ENCODE data around the gene GABARAPL1.

GABARAPL1 gene

DNA sequence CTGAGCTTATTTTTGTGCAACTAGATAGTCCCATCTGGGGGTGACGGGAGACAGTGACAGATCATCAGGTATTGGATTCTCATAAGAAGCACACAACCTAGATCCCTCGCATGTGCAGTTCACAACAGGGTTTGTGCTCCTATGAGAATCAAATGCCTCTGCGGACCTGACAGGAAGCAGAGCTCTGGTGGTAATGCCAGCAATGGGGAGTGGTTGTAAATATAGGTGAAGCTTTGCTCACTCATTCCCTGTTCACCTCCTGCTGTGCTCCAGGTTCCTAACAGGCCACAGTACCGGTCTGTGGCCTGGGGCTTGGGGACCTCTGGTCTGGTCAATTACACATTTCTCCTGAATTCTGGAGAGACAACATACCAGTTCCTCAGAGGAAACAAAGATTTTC is 39.0 kb downstream of the GABARAPL1 start:
- TF ChIP-seq, protein P1, sequence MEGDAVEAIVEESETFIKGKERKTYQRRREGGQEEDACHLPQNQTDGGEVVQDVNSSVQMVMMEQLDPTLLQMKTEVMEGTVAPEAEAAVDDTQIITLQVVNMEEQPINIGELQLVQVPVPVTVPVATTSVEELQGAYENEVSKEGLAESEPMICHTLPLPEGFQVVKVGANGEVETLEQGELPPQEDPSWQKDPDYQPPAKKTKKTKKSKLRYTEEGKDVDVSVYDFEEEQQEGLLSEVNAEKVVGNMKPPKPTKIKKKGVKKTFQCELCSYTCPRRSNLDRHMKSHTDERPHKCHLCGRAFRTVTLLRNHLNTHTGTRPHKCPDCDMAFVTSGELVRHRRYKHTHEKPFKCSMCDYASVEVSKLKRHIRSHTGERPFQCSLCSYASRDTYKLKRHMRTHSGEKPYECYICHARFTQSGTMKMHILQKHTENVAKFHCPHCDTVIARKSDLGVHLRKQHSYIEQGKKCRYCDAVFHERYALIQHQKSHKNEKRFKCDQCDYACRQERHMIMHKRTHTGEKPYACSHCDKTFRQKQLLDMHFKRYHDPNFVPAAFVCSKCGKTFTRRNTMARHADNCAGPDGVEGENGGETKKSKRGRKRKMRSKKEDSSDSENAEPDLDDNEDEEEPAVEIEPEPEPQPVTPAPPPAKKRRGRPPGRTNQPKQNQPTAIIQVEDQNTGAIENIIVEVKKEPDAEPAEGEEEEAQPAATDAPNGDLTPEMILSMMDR (IDR thresholded peaks at IDR 0.05), result no peak
- H3K4me1 Mint-ChIP-seq, result no peaks in the 10 kb centered on the region
- no peaks in the 10 kb centered on the region for H3K27me3 Mint-ChIP-seq (ENCODE audit: low read depth, poor library complexity)
- peaks cover 29% of the 10 kb centered on the region for H3K9me3 Mint-ChIP-seq
- H3K27ac Mint-ChIP-seq, result no peak overlapping the region
- H3K36me3 Mint-ChIP-seq (ENCODE audit: low read depth), result no peaks in the 10 kb centered on the region
- no peak for DNase-seq
- H3K4me3 Mint-ChIP-seq, result no peak overlapping the region

DNA sequence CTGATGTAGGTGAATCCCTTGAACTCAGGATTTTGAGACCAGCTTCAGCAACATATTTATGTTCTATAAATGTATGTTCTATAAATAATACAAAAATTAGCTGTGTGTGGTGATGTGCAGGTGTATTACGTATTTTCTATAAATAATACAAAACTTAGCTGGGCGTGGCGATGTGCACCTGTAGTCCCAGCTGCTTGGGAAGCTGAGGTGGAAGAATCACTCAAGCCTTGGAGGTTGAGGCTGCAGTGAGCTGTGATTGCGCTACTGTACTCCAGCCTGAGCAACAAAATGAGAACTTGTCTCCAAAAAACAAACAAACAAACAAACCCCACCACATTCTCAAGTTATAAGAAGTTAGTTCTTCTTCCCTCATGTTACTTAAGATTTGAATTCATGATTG is 39.5 kb downstream of the GABARAPL1 start:
- Mint-ChIP-seq H3K27me3 (ENCODE audit: low read depth, poor library complexity) (no peaks in the 10 kb centered on the region), H3K9me3 (peaks cover 32% of the 10 kb centered on the region), H3K27ac (no peak overlapping the region), H3K36me3 (ENCODE audit: low read depth) (no peaks in the 10 kb centered on the region), H3K4me3 (no peak overlapping the region), H3K4me1 (no peaks in the 10 kb centered on the region)
- TF ChIP-seq, protein P1 (IDR thresholded peaks at IDR 0.05), result no peak
- no peak for DNase-seq

DNA sequence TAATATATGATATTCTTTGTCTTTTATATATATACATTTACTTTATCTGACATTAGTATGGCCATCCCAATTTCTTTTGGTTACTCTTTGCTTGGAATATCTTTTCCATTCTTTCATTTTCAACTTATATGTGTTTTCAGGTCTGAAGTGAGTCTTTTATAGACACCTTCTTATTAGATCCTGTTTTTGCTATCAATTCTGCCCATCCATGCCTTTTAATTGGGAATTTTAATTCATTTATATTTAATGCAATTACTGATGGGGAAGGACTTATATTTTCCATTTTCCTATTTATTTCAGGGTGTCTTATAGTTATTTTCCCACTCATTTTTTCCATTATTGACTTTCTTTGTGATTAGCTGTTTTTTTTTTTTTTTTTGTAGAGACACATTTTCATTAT is 43.4 kb downstream of the GABARAPL1 start:
- Mint-ChIP-seq H3K9me3 (peaks cover 37% of the 10 kb centered on the region), H3K27me3 (ENCODE audit: low read depth, poor library complexity) (peaks cover 4% of the 10 kb centered on the region)
- TF ChIP-seq, protein P1 (IDR thresholded peaks at IDR 0.05), result no peak

DNA sequence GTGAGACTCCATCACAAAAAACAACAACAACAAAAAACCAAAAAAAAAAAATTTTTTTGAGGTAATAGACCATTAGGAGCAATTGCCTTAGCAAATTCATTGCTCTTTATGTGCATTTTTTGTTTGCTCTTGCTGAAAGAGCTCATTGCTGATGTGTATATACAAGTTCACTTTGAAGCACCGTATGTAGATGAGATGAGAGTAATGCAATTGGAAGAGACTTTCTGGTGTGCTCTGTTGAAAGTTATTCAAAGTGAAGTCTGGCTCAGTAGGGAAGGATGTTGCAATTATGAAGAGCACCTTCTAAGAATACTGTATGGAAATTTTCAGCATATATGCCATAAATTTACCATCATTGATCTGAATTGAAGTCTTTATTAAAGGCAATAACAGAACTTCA is 48.2 kb downstream of the GABARAPL1 start:
- DNase-seq, result no peak
- H3K4me3 Mint-ChIP-seq, result no peak overlapping the region
- H3K27ac Mint-ChIP-seq, result no peak overlapping the region
- H3K9me3 Mint-ChIP-seq, result peaks cover 14% of the 10 kb centered on the region
- peaks cover 4% of the 10 kb centered on the region for H3K27me3 Mint-ChIP-seq (ENCODE audit: low read depth, poor library complexity)
- no peaks in the 10 kb centered on the region for H3K4me1 Mint-ChIP-seq
- TF ChIP-seq, protein P1 (IDR thresholded peaks at IDR 0.05), result no peak
- H3K36me3 Mint-ChIP-seq (ENCODE audit: low read depth), result no peaks in the 10 kb centered on the region

More for the DNA sequence above, 43.4 kb downstream of the GABARAPL1 start:
- Mint-ChIP-seq H3K36me3 (ENCODE audit: low read depth) (no peaks in the 10 kb centered on the region), H3K4me3 (no peak overlapping the region), H3K27ac (no peak overlapping the region), H3K4me1 (no peaks in the 10 kb centered on the region)
- DNase-seq, result no peak

DNA sequence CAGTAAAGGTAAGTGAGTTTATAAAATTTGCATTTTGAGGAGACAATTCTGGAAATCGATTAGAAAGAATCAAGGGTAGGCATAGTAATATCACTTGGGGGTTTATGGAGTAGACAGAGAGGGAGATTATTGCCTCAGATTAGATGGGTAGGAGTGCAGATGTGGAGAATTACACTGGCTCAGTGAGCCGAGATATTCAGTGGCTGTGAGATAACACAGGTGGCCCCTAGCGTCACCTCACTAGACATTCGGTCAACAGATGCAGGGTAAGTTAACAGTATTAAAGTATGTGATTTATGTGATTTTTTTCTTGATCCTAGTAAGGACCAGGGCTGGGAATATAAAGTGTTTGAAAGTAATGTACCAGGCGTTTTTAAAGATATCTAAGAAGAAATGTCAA is 55.4 kb downstream of the GABARAPL1 start:
- H3K9me3 Mint-ChIP-seq, result no peaks in the 10 kb centered on the region
- no peaks in the 10 kb centered on the region for H3K4me1 Mint-ChIP-seq
- H3K4me3 Mint-ChIP-seq, result no peak overlapping the region
- H3K36me3 Mint-ChIP-seq (ENCODE audit: low read depth), result no peaks in the 10 kb centered on the region
- DNase-seq, result no peak
- peak overlapping the region; percentile 9 for H3K27ac Mint-ChIP-seq
- H3K27me3 Mint-ChIP-seq (ENCODE audit: low read depth, poor library complexity), result peaks cover 7% of the 10 kb centered on the region
- TF ChIP-seq, protein P1 (IDR thresholded peaks at IDR 0.05), result no peak

DNA sequence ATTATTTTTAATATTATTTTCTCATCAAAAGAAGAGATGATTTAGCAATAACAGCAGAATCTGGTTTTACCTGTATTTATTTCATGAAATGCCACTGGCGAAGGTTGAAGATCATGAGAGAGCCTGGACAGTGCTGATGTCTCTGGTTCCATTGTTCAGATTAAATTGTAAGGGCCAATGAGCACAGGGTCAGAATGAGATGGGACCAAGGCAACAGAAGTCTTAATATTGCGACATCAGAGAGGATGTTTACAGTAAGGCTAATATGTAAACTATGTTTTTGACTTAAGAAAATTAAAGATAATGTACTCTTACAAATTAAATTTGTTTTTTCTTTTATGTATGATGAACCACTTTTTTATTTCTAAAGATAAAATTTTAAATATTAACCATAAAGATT is 59.8 kb downstream of the GABARAPL1 start:
- H3K4me1 Mint-ChIP-seq, result no peaks in the 10 kb centered on the region
- TF ChIP-seq, protein P1 (IDR thresholded peaks at IDR 0.05), result no peak
- peaks cover 7% of the 10 kb centered on the region for H3K27me3 Mint-ChIP-seq (ENCODE audit: low read depth, poor library complexity)
- no peaks in the 10 kb centered on the region for H3K36me3 Mint-ChIP-seq (ENCODE audit: low read depth)
- H3K4me3 Mint-ChIP-seq, result no peak overlapping the region
- peaks cover 4% of the 10 kb centered on the region for H3K9me3 Mint-ChIP-seq
- H3K27ac Mint-ChIP-seq, result no peak overlapping the region
- DNase-seq, result no peak
